GM21360 (cell line): ENCODE results near the gene CAMK2N1.
"Not testable (repeated sequence)": the region's sequence is repeated elsewhere in the genome, so short reads cannot be mapped to it uniquely, and the experiment has no call there.

Experiments
- ATAC-seq: cut with Tn5 transposase; IDR thresholded peaks from one replicate; pipeline ENCODE4 v1.9.1; 2021; ENCODE audit warnings: mild to moderate bottlenecking, moderate library complexity; ENCODE audit not compliant: unreplicated experiment

Gene CAMK2N1

GRCh38 chr1:20485527-20486456 is at the start of gene CAMK2N1:
Gene CAMK2N1 (minus strand): TSS chr1:20486210. CDS start chr1:20485379, 831 bp downstream.
- ATAC-seq, result no peak

GRCh38 chr1:20534659-20535417 is 48.8 kb upstream of the CAMK2N1 start:
- no peak for ATAC-seq

DNA sequence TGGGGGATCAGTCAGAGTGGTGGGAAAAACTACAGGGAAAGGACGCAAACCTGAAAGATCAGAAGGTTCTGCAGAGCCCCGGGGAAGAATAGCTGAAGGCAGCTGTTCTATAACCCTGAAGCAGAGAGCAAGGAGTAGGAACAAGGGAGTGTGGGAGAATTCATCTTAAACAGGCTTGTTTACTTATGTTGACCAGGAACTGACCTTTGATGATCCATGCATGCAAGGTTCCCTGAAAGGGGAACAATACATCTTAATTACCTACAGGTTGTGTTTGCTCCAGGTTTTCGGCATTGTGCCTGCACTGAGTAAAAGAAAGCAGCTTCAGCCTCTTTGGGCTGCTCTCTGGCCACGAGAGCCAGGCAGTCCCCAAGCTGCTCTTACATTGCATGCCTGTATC is 47.6 kb upstream of the CAMK2N1 start:
- ATAC-seq, result no peak

- no peak for ATAC-seq
Observed at GRCh38 chr1:20530901-20531300, 44.9 kb upstream of the CAMK2N1 start.

GRCh38 chr1:20530306-20530705 is 44.3 kb upstream of the CAMK2N1 start:
- ATAC-seq, result no peak

DNA sequence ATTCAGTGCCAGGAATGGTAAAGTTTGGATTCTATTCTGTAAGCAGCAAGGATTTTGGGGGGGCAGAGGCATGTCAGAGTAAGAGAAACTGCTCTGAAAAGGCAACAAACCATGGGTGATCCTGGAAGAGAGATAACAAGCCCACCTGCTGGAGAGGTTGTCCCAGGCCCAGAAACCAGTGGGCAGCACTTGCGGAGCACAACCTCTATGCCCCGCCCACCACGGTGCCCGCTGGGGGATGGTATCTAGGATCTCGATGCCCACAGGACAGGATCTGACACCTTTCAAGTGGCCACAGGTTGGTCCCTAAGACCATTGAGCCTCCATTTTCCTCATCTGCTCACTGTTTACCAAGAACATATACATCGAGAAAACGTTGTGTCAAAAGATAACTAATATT is 42.2 kb upstream of the CAMK2N1 start:
- no peak for ATAC-seq

- no peak for ATAC-seq
Observed at GRCh38 chr1:20526267-20526666, 40.3 kb upstream of the CAMK2N1 start.

DNA sequence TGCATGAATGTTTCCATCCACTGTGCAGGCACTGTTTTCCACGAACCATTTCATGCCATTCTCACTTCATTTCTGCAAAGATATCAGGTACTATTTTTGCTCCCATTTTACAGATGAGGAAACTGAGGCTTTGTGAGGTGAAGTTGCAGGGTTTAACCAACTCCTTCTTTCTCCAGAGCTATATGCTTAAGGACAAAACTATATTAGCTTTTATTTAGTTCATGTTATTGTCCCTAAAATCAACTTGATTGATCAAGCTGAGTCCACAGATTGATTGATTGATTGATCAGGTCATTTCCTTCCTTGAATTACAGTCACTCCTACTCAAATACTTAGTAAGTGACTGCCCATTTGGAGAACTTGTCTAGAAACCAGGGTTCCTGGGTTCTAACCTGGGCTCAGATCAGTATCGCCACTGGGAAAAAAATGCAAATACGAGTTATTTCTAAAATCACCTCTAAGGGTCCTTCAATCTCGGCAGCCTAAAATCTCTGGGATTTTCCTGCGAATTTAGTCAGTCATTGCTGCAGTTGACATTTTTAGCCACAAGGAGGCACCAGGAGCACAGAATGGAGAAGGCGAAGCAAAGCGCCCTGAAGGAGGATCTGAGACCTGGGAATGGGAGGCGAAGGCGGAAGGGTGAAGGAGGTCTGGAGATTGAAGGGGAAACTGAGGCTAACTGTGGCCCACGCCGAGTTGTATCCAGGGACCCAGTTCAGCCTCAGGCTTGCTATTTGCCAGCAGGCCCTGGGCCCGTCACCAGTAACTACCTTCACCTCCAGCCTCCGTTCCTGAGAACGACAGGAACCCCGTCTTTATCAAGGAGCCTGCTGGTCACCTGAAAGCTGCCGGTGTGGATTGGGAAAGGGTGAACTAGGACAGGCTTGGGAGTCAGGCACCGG is 36.2 kb upstream of the CAMK2N1 start:
- ATAC-seq, result no peak

DNA sequence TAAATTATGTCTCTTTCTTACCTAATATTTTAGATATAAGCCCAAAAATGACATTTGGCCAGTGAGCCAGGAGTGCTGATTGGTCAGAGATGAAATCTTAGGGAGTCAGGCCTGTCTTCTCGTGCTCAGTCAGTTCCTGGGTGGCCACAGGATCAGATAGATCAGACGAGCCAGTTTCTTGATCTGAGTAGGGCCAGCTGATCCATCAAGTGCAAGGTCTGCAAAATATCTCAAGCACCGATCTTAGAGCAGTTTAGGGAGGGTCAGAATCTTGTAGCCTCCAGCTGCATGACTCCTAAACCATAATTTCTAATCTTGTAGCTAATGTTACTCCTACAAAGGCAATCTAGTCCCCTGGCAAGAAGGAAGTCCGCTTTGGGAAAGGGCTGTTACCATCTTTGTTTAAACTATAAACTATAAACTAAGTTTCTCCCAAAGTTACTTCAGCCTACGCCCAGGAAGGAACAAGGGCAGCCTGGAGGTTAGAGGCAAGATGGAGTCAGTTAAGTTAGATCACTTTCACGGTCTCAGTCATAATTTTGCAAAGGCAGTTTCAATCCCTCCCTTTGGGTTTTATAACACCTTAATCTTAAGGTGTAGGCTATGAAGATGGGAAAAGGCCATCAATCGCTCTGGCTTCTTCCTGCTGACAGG is 33.7 kb upstream of the CAMK2N1 start:
- ATAC-seq, result not testable (repeated sequence)

DNA sequence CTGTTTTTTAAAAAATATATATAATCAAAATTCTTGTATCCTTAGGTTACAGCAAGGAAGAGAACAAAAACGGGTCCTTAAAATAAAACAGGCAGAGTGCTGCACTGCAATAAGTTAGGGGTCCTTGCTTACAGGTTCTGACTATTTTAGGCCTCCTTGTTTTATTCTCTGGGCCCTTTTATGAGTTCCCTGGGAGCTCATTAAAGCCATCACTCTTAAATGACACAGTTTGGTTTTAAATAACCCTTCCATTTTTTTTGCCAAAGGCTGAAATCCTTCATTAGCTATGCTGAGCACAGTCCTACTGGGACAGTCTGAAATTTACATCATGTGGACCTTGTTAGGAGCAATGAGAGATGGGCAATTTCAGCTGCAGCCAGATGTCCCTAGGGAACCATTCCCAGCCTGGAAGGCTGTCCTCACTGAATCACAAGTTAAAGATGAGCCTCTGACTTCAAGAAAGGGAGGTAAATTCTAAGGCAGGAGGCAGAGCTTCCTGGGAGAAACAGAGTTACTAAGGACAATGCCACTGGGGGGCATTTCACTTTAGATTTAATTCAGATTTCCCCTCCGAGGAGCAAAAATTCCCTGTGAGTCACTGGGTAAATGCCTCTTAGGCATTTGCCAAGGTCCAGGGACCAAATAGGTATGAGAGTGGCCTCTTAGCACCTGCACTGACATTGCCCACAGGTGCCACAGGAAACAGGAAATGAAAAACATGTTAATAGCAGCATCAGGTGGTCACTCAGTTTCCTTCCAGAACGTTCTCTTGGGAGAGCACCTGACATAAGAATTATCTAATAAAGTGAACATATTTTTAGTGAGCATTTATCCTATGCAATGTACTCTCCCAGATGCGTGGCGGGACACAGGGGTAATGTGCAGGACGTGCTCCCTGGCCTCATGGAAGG is 25.8 kb upstream of the CAMK2N1 start:
- ATAC-seq, result no peak

DNA sequence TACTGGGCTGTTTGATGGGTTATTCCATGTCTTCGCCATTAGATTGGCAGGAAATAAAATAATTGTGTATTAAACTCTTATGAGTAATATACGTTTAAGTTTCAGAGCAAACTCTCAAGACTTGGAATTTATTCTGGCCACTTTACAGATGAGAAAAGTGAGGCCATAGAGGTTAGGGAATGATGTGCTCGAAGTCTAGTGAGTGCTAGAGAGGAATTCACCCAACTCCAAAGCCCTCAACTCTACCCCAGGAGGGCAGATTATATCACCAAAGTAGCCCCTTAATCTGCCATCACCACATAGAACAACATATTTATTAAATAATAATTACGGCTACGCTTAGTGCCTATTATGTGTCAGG is 22.4 kb upstream of the CAMK2N1 start:
- no peak for ATAC-seq

DNA sequence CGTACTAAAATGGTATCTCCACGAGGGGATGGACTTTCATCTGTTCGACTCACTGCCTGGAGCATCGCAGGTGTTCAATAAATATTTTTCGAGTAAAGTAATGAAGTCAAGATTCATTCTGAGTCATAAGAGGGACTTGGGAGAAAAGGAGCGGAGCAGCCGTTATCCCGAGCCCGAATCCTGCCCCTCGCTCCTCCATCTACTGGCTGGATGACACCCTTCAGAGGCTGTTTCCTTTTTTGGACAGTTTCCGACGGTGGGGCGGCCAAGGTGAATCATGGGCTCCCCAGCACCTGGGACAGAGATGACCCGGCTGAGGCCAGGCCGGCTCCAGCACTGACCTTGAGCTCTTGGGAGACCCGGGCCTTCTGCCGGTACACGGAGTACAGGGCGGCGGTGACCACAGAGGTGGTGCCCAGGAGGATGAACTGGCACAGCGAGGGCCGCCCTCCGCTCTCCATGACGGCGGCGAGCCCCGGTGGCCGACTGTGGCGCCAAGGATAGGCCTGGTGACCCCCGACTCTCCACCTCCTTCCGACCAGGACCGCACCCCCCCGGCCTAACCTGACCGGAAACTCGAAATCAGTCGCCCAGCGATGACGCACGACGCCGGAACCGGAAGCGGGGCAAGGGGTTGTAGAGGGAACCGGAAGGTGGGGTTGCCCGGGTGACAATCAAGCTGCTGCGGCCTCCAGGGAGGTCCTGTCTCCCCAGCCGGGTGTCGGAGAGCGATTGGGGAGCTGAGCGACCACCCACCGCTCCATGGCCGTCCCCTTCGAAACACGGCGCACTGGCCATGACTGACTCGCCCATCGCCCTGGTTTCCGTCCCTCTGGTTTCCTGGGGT is 21.8 kb upstream of the CAMK2N1 start, which contains the start of gene MUL1:
TSS of gene MUL1 (minus strand) at position 588 of the 847 bp plus-strand sequence. CDS start at position 461, 127 bp downstream.
- ATAC-seq, result peak; percentile 75

- ATAC-seq, result peak; percentile 22
Observed at GRCh38 chr1:20507248-20507563, 21.2 kb upstream of the CAMK2N1 start.

- ATAC-seq, result no peak
Observed at GRCh38 chr1:20505488-20505887, 19.5 kb upstream of the CAMK2N1 start.

DNA sequence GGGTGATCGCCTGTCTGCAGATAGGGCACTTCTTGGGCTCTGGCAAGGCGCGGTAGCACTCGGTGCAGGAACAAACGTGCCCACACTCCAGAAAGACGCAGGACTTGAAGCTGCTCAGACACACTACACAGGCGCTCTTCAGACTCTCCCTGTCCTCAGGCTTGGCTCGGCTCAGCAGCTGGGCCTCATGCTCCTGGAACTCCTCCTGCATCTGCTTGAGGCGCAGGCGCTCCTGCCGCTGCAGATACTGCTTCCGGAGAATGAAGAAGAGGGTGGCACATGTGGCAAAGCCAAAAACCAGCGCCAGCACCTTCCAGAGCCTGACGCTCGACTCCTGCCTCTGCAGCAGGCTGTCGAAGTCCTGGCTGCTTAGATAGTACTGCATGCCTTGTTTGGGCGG is 14.7 kb upstream of the CAMK2N1 start:
- no peak for ATAC-seq

- ATAC-seq, result no peak
Observed at GRCh38 chr1:20499718-20500117, 13.7 kb upstream of the CAMK2N1 start.

DNA sequence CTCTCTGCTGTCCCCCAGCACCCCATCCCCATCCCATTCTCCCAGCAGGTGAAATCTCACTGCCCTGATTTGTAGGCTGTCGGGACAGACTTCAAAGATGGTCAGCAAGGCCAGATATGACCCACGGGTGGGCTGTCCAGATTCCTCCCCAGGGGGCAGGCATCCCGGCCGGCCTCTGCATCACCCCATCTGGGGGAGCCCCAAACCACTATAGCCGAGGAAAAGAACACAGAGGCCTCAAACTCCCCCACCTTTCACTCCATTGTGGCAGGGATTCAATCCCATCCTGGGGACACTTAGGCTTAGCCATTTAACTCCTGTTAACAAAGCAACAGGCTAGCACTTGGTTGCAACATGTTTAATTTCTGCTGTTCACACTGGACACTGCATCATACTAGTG is 13.1 kb upstream of the CAMK2N1 start:
- ATAC-seq, result no peak

- no peak for ATAC-seq
Observed at GRCh38 chr1:20498116-20498515, 12.1 kb upstream of the CAMK2N1 start.

- no peak for ATAC-seq
Observed at GRCh38 chr1:20497506-20497905, 11.5 kb upstream of the CAMK2N1 start.
